Epithelial cell of proximal tubule (primary cell): ENCODE data around the gene IST1. TPM values are rescaled to one million over a fixed set of nuclear protein-coding genes. Genes with fewer than 3 reads are reported as not detected.
"Not testable (repeated sequence)": the region's sequence is repeated elsewhere in the genome, so short reads cannot be mapped to it uniquely, and the experiment has no call there.

ENCODE experiments used
- DNase-seq: peaks from one replicate; pipeline ENCODE4 v3.0.0-alpha.2; 2011; ENCODE audit warnings: low read depth
- H3K4me3 ChIP-seq: 2 replicates; pipeline ENCODE4 v1.5.1; 2011; ENCODE audit warnings: low read depth, mild to moderate bottlenecking, low read length
- CTCF ChIP-seq: conservative IDR thresholded peaks from 2 replicates; pipeline ENCODE4 v1.5.1; 2012; ENCODE audit warnings: low read depth, mild to moderate bottlenecking, low read length
- total RNA-seq: library from RNA; depleted of rRNA; stranded (reverse); fragments of >200 nt; gene quantifications from 2 replicates; pipeline ENCODE4 v1.2.3, GENCODE V29; 2015

The IST1 gene
- total RNA-seq, 1 donor from 2014 or later, result 211 TPM

GRCh38 chr16:71902656-71903365 is 7.5 kb downstream of the IST1 start:
- no peak overlapping the region for H3K4me3 ChIP-seq
- no peak for DNase-seq
- no peak for TF ChIP-seq CTCF

- H3K4me3 ChIP-seq, result no peak overlapping the region
- no peak for TF ChIP-seq CTCF
Observed at GRCh38 chr16:71903608-71904007, 8.3 kb downstream of the IST1 start.

GRCh38 chr16:71904239-71904638 is 8.9 kb downstream of the IST1 start:
- TF ChIP-seq CTCF, result no peak
- no peak overlapping the region for H3K4me3 ChIP-seq
- no peak for DNase-seq

More at GRCh38 chr16:71903608-71904007, 8.3 kb downstream of the IST1 start:
- DNase-seq, result no peak

GRCh38 chr16:71905765-71906164 is 10.4 kb downstream of the IST1 start:
- DNase-seq, H3K4me3 ChIP-seq: not testable (repeated sequence)

- no peak for DNase-seq
- H3K4me3 ChIP-seq, result no peak overlapping the region
- no peak for TF ChIP-seq CTCF
Observed at GRCh38 chr16:71911121-71911520, 15.8 kb downstream of the IST1 start.

GRCh38 chr16:71912534-71913275 is 17.4 kb downstream of the IST1 start:
- H3K4me3 ChIP-seq, result no peak overlapping the region
- no peak for TF ChIP-seq CTCF
- no peak for DNase-seq

- H3K4me3 ChIP-seq, result no peak overlapping the region
- DNase-seq, result no peak
- no peak for TF ChIP-seq CTCF
Observed at GRCh38 chr16:71914802-71915201, 19.5 kb downstream of the IST1 start.
